Gastrocnemius medialis (tissue), 4 donors: Measurements from ENCODE around the gene MCOLN2.

ENCODE experiments used
- CTCF ChIP-seq, 5 experiments: fragments of 450-650 bp in 3 of 5; fragments of 200-600 bp in 2 of 5; sonication (generic) in 2 of 5; IDR thresholded peaks in 4 of 5; conservative IDR thresholded peaks in 1 of 5; 1 replicate in 4 of 5; 2 replicates in 1 of 5; pipeline ENCODE4 v1.5.1; 2016 to 2019; ENCODE audit warnings: antibody characterized with exemption in 5 of 5, mild to moderate bottlenecking in 3 of 5, moderate library complexity in 3 of 5
- POLR2A ChIP-seq, 2 donors: fragments of 450-650 bp; IDR thresholded peaks; one replicate each; pipeline ENCODE4 v1.6.1; 2017; ENCODE audit warnings: antibody characterized with exemption in 2 of 2, mild to moderate bottlenecking in 2 of 2, moderate library complexity in 2 of 2

DNA sequence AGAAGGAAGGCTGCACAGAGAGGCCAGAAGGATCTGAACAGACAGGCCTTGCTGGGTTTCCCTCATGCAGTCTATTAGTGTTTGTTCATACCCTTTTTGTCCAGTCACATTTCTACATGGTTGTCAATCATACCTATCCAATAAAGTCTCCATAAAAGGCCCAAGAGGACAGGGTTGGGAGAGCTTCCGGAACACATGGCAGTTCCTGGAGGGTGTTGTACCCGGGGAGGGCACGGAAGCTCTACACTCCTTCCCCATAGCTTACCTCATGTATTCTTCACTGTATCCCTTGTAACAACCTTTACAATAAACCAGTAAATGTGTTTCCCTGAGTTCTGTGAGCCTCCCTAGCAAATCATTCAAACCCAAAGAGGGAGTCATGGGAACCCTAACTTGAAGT is 28.0 kb downstream of the MCOLN2 start:
- TF ChIP-seq CTCF (IDR thresholded peaks at IDR 0.05 in 4 of 5, conservative IDR thresholded peaks at IDR 0.05 in 1 of 5) (no peak), POLR2A (IDR thresholded peaks at IDR 0.05) (no peak)
